HepG2 (cell line): ENCODE measurements around the gene SEMA3G. TPM values are rescaled to one million over a fixed set of nuclear protein-coding genes. Genes with fewer than 3 reads are reported as not detected.

Source experiments
- ARID2 ChIP-seq: sonication (generic); formaldehyde crosslinking; IDR thresholded peaks from 2 replicates; pipeline ENCODE4 v1.8.1; 2022; ENCODE audit warnings: mild to moderate bottlenecking, missing genetic modification reagents, borderline replicate concordance
- CBX5 ChIP-seq: sonication (generic); formaldehyde crosslinking; IDR thresholded peaks from 2 replicates; pipeline ENCODE4 v1.4.0; 2020; ENCODE audit warnings: missing genetic modification reagents, borderline replicate concordance
- CC2D1A ChIP-seq: sonication (generic); formaldehyde crosslinking; IDR thresholded peaks from 2 replicates; pipeline ENCODE4 v1.8.1; 2023; ENCODE audit warnings: mild to moderate bottlenecking, missing genetic modification reagents
- EP300 ChIP-seq, 3 experiments: sonication (generic) in 1 of 3; formaldehyde crosslinking in 1 of 3; IDR thresholded peaks; 2 replicates each; pipeline versions ENCODE4 v1.5.1 to v1.6.1; 2011 to 2020; ENCODE audit warnings: low read depth in 2 of 3, low read length in 2 of 3, borderline replicate concordance in 1 of 3, improper control_type of control experiment in 1 of 3, mild to moderate bottlenecking in 1 of 3, missing genetic modification reagents in 1 of 3, moderate library complexity in 1 of 3
- HMGXB3 ChIP-seq: sonication (generic); formaldehyde crosslinking; IDR thresholded peaks from 2 replicates; pipeline ENCODE4 v1.4.0; 2020; ENCODE audit warnings: missing genetic modification reagents, borderline replicate concordance
- HNF4A ChIP-seq: sonication (generic); formaldehyde crosslinking; IDR thresholded peaks from 2 replicates; pipeline ENCODE4 v1.4.0; 2020; ENCODE audit warnings: missing genetic modification reagents
- NFE2 ChIP-seq: sonication (generic); formaldehyde crosslinking; IDR thresholded peaks from 2 replicates; pipeline ENCODE4 v1.4.0; 2020; ENCODE audit warnings: missing genetic modification reagents
- RARA ChIP-seq: IDR thresholded peaks from 2 replicates; pipeline ENCODE4 v1.6.1; 2016; ENCODE audit warnings: missing genetic modification reagents, missing compliant biosample characterization
- RXRA ChIP-seq: sonication (generic); formaldehyde crosslinking; IDR thresholded peaks from 2 replicates; pipeline ENCODE4 v1.5.1; 2020; ENCODE audit warnings: missing genetic modification reagents
- TAF15 ChIP-seq: fragments of 200-400 bp; formaldehyde crosslinking; IDR thresholded peaks from one replicate; pipeline ENCODE4 v1.6.1; 2018; ENCODE audit warnings: mild to moderate bottlenecking, low read depth, low read length; ENCODE audit not compliant: poor library complexity, severe bottlenecking
- TIGD3 ChIP-seq: sonication (generic); formaldehyde crosslinking; IDR thresholded peaks from 2 replicates; pipeline ENCODE4 v1.5.1; 2020; ENCODE audit warnings: mild to moderate bottlenecking, missing genetic modification reagents, borderline replicate concordance
- XBP1 ChIP-seq: sonication (generic); formaldehyde crosslinking; IDR thresholded peaks from 2 replicates; pipeline ENCODE4 v1.5.0; 2020; ENCODE audit warnings: missing genetic modification reagents
- ZBTB42 ChIP-seq: sonication (generic); formaldehyde crosslinking; IDR thresholded peaks from 2 replicates; pipeline ENCODE4 v1.5.0; 2020; ENCODE audit warnings: mild to moderate bottlenecking, missing genetic modification reagents
- ZFP91 ChIP-seq: sonication (generic); formaldehyde crosslinking; IDR thresholded peaks from 2 replicates; pipeline ENCODE4 v1.9.0; 2022; ENCODE audit warnings: missing genetic modification reagents, mild to moderate bottlenecking, borderline replicate concordance
- ZNF563 ChIP-seq: sonication (generic); formaldehyde crosslinking; IDR thresholded peaks from 2 replicates; pipeline ENCODE4 v1.8.0; 2022; ENCODE audit warnings: mild to moderate bottlenecking, moderate library complexity, missing genetic modification reagents
- ZNF775 ChIP-seq: sonication (generic); formaldehyde crosslinking; IDR thresholded peaks from 2 replicates; pipeline ENCODE4 v1.4.0; 2020; ENCODE audit warnings: missing genetic modification reagents, mild to moderate bottlenecking, moderate library complexity, borderline replicate concordance
- ZSCAN12 ChIP-seq: sonication (generic); formaldehyde crosslinking; IDR thresholded peaks from 2 replicates; pipeline ENCODE4 v1.9.0; 2021; ENCODE audit warnings: mild to moderate bottlenecking, missing genetic modification reagents
- polyA plus RNA-seq, 8 experiments: library from polyadenylated mRNA; depleted of rRNA in 3 of 8; stranded (reverse) in 7 of 8; unstranded in 1 of 8; fragments of >200 nt; fragmentation: Illumina TruSeq in 4 of 8; extraction: Trizol in 4 of 8; gene quantifications; 2 replicates each; pipeline versions ENCODE4 v1.2.1 to v1.2.3, GENCODE V29; 2011 to 2016; ENCODE audit warnings: low read depth in 4 of 8, missing spikeins in 1 of 8, mixed read lengths in 1 of 8; ENCODE audit not compliant: insufficient read depth in 1 of 8
- total RNA-seq, 5 experiments: library from RNA; depleted of rRNA; stranded (reverse); fragments of >200 nt; fragmentation: Illumina TruSeq; extraction: Trizol; gene quantifications; 2 replicates each; pipeline ENCODE4 v1.2.3, GENCODE V29; 2016; ENCODE audit warnings: low read depth in 1 of 5
- TF ChIP-seq, protein P1 (sequence below): sonication (generic); formaldehyde crosslinking; IDR thresholded peaks from 2 replicates; pipeline ENCODE4 v1.4.0; 2020; ENCODE audit warnings: missing genetic modification reagents

The SEMA3G gene
- total and polyA plus RNA-seq, 2 of the 13 experiments (the other 11 are each of a cell fraction or from before 2014, with no cell fraction given): 6.1 to 8.3 TPM

DNA sequence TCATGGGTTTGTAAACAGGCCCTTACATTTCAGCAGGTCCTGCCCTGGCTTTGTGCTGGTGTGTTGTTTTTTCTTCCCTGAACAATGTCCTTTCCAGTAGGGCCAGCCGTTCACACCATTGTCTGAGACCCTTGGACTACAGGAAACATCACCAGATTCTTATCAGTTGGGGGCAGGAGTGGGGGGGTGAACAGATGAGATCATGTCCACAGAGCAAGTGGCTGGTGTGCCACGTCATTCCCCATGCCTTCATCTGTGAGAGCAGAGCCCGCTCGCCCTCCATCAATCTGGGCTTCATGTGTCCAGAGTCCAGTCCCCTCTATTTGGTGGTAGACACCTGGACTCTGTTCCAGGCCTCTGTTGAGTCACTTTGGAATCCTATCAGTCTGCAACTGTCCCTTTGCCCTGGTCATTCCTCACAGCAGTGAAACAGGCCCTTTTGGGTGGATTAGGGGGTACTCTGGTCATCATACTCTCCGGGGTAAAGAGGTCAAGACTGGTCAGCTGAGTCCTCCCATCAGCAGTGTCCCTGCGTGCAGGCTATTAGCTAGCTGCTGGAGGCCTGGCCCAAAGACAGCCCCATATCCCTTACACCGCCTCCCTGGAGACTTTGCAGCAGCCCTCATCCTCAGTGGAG, 15.0 kb downstream of the SEMA3G start (continued):
- peak; percentile 38; the same call in 1 of the 2 replicates for TF ChIP-seq ZNF775 (CRISPR knock-in tag)
- TF ChIP-seq ARID2 (CRISPR knock-in tag): no peak
- TF ChIP-seq RXRA (CRISPR knock-in tag): peak; percentile 85
- peak; percentile 69; the same call in 1 of the 2 replicates for TF ChIP-seq HMGXB3 (CRISPR knock-in tag)
- TF ChIP-seq, protein P1, sequence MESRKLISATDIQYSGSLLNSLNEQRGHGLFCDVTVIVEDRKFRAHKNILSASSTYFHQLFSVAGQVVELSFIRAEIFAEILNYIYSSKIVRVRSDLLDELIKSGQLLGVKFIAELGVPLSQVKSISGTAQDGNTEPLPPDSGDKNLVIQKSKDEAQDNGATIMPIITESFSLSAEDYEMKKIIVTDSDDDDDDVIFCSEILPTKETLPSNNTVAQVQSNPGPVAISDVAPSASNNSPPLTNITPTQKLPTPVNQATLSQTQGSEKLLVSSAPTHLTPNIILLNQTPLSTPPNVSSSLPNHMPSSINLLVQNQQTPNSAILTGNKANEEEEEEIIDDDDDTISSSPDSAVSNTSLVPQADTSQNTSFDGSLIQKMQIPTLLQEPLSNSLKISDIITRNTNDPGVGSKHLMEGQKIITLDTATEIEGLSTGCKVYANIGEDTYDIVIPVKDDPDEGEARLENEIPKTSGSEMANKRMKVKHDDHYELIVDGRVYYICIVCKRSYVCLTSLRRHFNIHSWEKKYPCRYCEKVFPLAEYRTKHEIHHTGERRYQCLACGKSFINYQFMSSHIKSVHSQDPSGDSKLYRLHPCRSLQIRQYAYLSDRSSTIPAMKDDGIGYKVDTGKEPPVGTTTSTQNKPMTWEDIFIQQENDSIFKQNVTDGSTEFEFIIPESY (CRISPR knock-in tag): no peak
- no peak for TF ChIP-seq ZNF563 (CRISPR knock-in tag)
- no peak for TF ChIP-seq ZBTB42 (CRISPR knock-in tag)
- TF ChIP-seq TIGD3 (CRISPR knock-in tag): no peak
- no peak for TF ChIP-seq TAF15
- peak; percentile 89 for TF ChIP-seq HNF4A
- peak; percentile 57; the same call in 1 of the 2 replicates for TF ChIP-seq CBX5 (CRISPR knock-in tag)
- peak; percentile 97; the same call in 1 of the 2 replicates for TF ChIP-seq XBP1 (CRISPR knock-in tag)
- TF ChIP-seq EP300 (IDR thresholded peaks at IDR 0.05; ENCODE audit: low read depth in 2 of 2, low read length in 2 of 2): peak in 1 of 2 experiments; percentile 82; a peak in 2 of 4 replicates
- TF ChIP-seq EP300 (CRISPR knock-in tag; IDR thresholded peaks at IDR 0.05; ENCODE audit: borderline replicate concordance): peak; percentile 88
- TF ChIP-seq ZFP91 (CRISPR knock-in tag): no peak
- no peak for TF ChIP-seq ZSCAN12 (CRISPR knock-in tag)
- no peak for TF ChIP-seq NFE2 (CRISPR knock-in tag)
- TF ChIP-seq RARA (CRISPR knock-in tag): peak; percentile 89
- TF ChIP-seq CC2D1A (CRISPR knock-in tag): no peak
